Chondrocyte (in vitro differentiated cells): ENCODE results near the gene OR8U1. TPM values are rescaled to one million over a fixed set of nuclear protein-coding genes. Genes with fewer than 3 reads are reported as not detected.
"Not testable (repeated sequence)": the region's sequence is repeated elsewhere in the genome, so short reads cannot be mapped to it uniquely, and the experiment has no call there.

Experiments
- DNase-seq: peaks from one replicate; pipeline ENCODE4 v3.0.0; 2021; ENCODE audit warnings: mixed read lengths, low spot score
- H3K27ac Mint-ChIP-seq: one replicate; pipeline ENCODE4 v1.8.0; 2021; ENCODE audit warnings: mild to moderate bottlenecking, moderate library complexity, mixed read lengths; ENCODE audit not compliant: unreplicated experiment
- H3K27me3 Mint-ChIP-seq: 2 replicates; pipeline ENCODE4 v1.8.0; 2021; ENCODE audit warnings: low read depth, mixed read lengths
- H3K36me3 Mint-ChIP-seq: 2 replicates; pipeline ENCODE4 v1.8.0; 2021; ENCODE audit warnings: low read depth, mixed read lengths
- H3K4me1 Mint-ChIP-seq: 2 replicates; pipeline ENCODE4 v1.8.0; 2021; ENCODE audit warnings: low read depth, mild to moderate bottlenecking, mixed read lengths
- H3K4me3 Mint-ChIP-seq: one replicate; pipeline ENCODE4 v1.8.0; 2021; ENCODE audit warnings: mild to moderate bottlenecking, moderate library complexity, mixed read lengths; ENCODE audit not compliant: unreplicated experiment
- H3K9me3 Mint-ChIP-seq: 2 replicates; pipeline ENCODE4 v1.8.0; 2021; ENCODE audit warnings: low read depth, mixed read lengths
- total RNA-seq: library from RNA; stranded (reverse); gene quantifications from 3 replicates; pipeline ENCODE4 v1.2.1, GENCODE V29; 2021
- TF ChIP-seq, protein P1 (sequence below): fragments of 200-600 bp; sonication (generic); IDR thresholded peaks from 2 replicates; pipeline ENCODE4 v1.5.0; 2021; ENCODE audit warnings: antibody characterized with exemption, mild to moderate bottlenecking, moderate library complexity

Gene OR8U1
- total RNA-seq, 1 donor from 2014 or later, result not detected

- no peak for DNase-seq
- Mint-ChIP-seq H3K27ac (no peak within 1 kb of the TSS), H3K4me1 (no peaks in the 10 kb centered on the region), H3K9me3 (no peaks in the 10 kb centered on the region), H3K36me3 (no peaks in the 10 kb centered on the region), H3K4me3 (no peak within 1 kb of the TSS), H3K27me3 (peaks cover 2% of the 10 kb centered on the region)
- TF ChIP-seq, protein P1, sequence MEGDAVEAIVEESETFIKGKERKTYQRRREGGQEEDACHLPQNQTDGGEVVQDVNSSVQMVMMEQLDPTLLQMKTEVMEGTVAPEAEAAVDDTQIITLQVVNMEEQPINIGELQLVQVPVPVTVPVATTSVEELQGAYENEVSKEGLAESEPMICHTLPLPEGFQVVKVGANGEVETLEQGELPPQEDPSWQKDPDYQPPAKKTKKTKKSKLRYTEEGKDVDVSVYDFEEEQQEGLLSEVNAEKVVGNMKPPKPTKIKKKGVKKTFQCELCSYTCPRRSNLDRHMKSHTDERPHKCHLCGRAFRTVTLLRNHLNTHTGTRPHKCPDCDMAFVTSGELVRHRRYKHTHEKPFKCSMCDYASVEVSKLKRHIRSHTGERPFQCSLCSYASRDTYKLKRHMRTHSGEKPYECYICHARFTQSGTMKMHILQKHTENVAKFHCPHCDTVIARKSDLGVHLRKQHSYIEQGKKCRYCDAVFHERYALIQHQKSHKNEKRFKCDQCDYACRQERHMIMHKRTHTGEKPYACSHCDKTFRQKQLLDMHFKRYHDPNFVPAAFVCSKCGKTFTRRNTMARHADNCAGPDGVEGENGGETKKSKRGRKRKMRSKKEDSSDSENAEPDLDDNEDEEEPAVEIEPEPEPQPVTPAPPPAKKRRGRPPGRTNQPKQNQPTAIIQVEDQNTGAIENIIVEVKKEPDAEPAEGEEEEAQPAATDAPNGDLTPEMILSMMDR, result no peak
These were observed 21.4 kb upstream of the OR8U1 start, which contains the start of gene OR8J1 for GRCh38 chr11:56353991-56354390. TSS of gene OR8J1 (plus strand) at chr11:56354291. CDS start at chr11:56360247, 5,956 bp downstream.

DNA sequence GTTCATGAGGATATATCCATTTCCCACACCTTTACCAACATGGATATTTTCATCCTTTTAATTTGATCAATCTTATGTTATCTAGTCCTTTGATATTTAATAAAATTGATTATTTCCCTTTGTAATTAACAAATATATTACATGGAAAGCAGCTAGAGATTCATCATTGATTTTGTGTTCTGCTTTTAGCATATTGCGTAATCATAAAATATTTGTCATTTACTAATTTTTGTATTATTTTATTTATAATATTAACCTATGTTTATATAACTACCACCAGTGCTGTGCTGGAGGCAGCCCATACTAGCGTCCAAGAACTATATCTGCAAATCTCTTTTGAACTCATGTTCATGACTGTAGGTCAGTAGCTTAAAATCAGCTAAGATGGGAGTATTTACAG lies 4.7 kb downstream of the OR8U1 start:
- H3K27ac Mint-ChIP-seq, result no peak overlapping the region
- H3K9me3 Mint-ChIP-seq, result no peaks in the 10 kb centered on the region
- TF ChIP-seq, protein P1, result no peak
- no peaks in the 10 kb centered on the region for H3K27me3 Mint-ChIP-seq
- no peak overlapping the region for H3K4me3 Mint-ChIP-seq
- H3K36me3 Mint-ChIP-seq, result no peaks in the 10 kb centered on the region
- no peaks in the 10 kb centered on the region for H3K4me1 Mint-ChIP-seq
- no peak for DNase-seq

- DNase-seq, result no peak
- TF ChIP-seq, protein P1, result no peak
- Mint-ChIP-seq H3K4me1 (no peaks in the 10 kb centered on the region), H3K27ac (no peak overlapping the region), H3K27me3 (no peaks in the 10 kb centered on the region), H3K36me3 (no peaks in the 10 kb centered on the region), H3K4me3 (no peak overlapping the region), H3K9me3 (peaks cover 4% of the 10 kb centered on the region)
These were observed 19.0 kb downstream of the OR8U1 start for GRCh38 chr11:56394381-56394780.

GRCh38 chr11:56396047-56396446 lies 20.6 kb downstream of the OR8U1 start:
- Mint-ChIP-seq H3K4me1 (no peaks in the 10 kb centered on the region), H3K9me3 (peaks cover 4% of the 10 kb centered on the region), H3K27ac (no peak overlapping the region), H3K36me3 (no peaks in the 10 kb centered on the region), H3K4me3 (no peak overlapping the region), H3K27me3 (no peaks in the 10 kb centered on the region)
- DNase-seq, result no peak
- TF ChIP-seq, protein P1, result no peak

DNA sequence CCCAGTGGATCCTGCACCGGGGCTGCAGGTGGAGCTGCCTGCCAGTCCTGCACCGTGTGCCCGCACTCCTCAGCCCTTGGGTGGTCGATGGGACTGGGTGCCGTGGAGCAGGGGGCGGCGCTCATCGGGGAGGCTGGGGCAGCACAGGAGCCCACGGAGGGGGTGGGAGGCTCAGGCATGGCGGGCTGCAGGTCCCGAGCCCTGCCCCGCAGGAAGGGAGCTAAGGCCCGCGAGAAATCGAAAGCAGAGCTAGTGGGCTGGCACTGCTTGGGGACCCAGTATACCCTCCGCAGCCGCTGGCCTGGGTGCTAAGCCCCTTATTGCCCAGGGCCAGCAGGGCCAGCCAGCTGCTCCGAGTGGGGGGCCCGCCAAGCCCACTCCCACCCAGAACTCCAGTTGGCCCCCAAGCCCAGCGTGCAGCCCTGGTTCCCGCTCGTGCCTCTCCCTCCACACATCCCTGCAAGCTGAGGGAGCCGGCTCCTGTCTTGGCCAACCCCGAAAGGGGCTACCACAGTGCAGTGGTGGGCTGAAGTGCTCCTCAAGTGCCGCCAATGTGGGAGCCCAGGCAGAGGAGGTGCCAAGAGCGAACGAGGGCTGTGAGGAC lies 26.5 kb downstream of the OR8U1 start:
- H3K9me3 Mint-ChIP-seq, result peaks cover 22% of the 10 kb centered on the region
- not testable (repeated sequence) for H3K27me3 Mint-ChIP-seq, H3K27ac Mint-ChIP-seq, H3K36me3 Mint-ChIP-seq, H3K4me3 Mint-ChIP-seq, H3K4me1 Mint-ChIP-seq
- peak; percentile 83 for DNase-seq

DNA sequence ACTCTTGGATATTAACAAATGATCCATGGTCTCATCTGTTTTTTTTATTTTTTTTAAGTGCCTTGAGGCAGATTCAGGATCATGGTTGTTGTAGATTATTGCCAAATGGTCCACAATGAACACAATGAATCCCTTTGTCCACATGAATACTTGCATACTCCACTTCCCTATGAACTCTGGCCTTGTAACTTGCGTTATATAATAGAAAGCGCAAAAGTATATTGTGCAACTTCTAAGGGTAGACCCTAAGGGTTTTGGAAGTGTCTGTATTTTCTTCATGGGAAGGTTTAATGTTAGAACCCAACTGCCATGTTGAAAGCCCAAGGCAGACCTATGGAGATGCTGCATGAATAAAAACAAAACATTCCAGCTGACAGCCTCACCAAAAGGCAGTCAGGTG lies 29.0 kb downstream of the OR8U1 start:
- no peaks in the 10 kb centered on the region for H3K4me1 Mint-ChIP-seq
- DNase-seq, result no peak
- TF ChIP-seq, protein P1, result no peak
- H3K27me3 Mint-ChIP-seq, result no peaks in the 10 kb centered on the region
- H3K4me3 Mint-ChIP-seq, result no peak overlapping the region
- no peaks in the 10 kb centered on the region for H3K36me3 Mint-ChIP-seq
- peaks cover 36% of the 10 kb centered on the region for H3K9me3 Mint-ChIP-seq
- no peak overlapping the region for H3K27ac Mint-ChIP-seq
